Progenitor cell of endocrine pancreas (in vitro differentiated cells): ENCODE data around the gene FRMD4A. TPM values are rescaled to one million over a fixed set of nuclear protein-coding genes. Genes with fewer than 3 reads are reported as not detected.

Experiments used
- DNase-seq: peaks from one replicate; pipeline ENCODE4 v3.0.0; 2021; ENCODE audit warnings: low spot score; ENCODE audit not compliant: unreplicated experiment
- H3K27ac Mint-ChIP-seq: 2 replicates; pipeline ENCODE4 v1.8.0; 2021; ENCODE audit warnings: mild to moderate bottlenecking, moderate library complexity, mixed read lengths
- H3K27me3 Mint-ChIP-seq: 2 replicates; pipeline ENCODE4 v1.8.0; 2021; ENCODE audit warnings: mixed read lengths
- H3K36me3 Mint-ChIP-seq: 2 replicates; pipeline ENCODE4 v1.8.0; 2022; ENCODE audit warnings: mixed read lengths; ENCODE audit not compliant: insufficient read depth
- H3K4me1 Mint-ChIP-seq: 2 replicates; pipeline ENCODE4 v1.8.0; 2021; ENCODE audit warnings: low read depth, mixed read lengths
- H3K4me3 Mint-ChIP-seq: 2 replicates; pipeline ENCODE4 v1.8.0; 2021; ENCODE audit warnings: low read depth, mild to moderate bottlenecking, moderate library complexity, mixed read lengths
- H3K9me3 Mint-ChIP-seq: 2 replicates; pipeline ENCODE4 v1.8.0; 2021; ENCODE audit warnings: low read depth, mixed read lengths
- total RNA-seq: library from RNA; stranded (reverse); gene quantifications from 2 replicates; pipeline ENCODE4 v1.2.1, GENCODE V29; 2021
- TF ChIP-seq, protein P1 (sequence below): fragments of 200-600 bp; sonication (generic); IDR thresholded peaks from one replicate; pipeline ENCODE4 v1.5.0; 2021; ENCODE audit warnings: antibody characterized with exemption, mild to moderate bottlenecking; ENCODE audit not compliant: unreplicated experiment

Gene FRMD4A
- total RNA-seq, 1 donor from 2014 or later = 42.2 TPM

DNA sequence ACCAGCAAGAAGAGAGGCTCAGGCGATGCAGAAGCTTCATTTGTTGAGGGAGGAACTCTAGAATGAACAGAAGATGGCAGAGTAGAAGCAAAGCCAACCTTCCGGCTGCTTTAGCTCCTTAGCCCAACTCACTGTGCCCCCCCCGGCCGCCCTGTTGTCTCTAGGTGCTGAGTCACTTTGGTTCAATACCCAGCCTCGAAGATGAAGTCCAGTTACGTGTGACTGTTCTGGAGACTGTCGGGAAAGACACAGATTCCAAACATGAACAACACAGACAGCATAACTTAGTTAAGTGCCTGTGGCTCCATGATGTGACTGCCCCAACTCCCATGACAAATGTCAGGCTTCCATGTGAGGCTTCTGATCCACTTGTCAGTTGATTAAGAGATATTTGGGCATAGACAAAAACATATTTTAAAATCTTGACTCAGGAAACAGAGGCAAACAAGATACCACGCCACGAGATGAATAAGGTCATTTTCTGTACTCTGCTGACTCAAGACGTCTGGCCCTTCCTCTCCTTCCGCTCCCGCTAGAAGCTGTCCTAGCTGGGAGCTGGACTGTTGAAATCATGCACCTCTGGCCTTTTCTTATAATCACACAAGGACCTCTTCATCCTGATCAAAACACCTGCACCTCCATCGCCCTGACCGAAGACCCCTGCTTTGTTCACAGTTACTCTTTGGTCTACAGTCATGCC is 199.3 kb downstream of the FRMD4A start:
- Mint-ChIP-seq H3K27me3 (no peaks in the 10 kb centered on the region), H3K4me3 (no peak overlapping the region), H3K9me3 (peaks cover 10% of the 10 kb centered on the region), H3K4me1 (peaks cover 5% of the 10 kb centered on the region), H3K27ac (no peak overlapping the region), H3K36me3 (no peaks in the 10 kb centered on the region)
- TF ChIP-seq, protein P1, sequence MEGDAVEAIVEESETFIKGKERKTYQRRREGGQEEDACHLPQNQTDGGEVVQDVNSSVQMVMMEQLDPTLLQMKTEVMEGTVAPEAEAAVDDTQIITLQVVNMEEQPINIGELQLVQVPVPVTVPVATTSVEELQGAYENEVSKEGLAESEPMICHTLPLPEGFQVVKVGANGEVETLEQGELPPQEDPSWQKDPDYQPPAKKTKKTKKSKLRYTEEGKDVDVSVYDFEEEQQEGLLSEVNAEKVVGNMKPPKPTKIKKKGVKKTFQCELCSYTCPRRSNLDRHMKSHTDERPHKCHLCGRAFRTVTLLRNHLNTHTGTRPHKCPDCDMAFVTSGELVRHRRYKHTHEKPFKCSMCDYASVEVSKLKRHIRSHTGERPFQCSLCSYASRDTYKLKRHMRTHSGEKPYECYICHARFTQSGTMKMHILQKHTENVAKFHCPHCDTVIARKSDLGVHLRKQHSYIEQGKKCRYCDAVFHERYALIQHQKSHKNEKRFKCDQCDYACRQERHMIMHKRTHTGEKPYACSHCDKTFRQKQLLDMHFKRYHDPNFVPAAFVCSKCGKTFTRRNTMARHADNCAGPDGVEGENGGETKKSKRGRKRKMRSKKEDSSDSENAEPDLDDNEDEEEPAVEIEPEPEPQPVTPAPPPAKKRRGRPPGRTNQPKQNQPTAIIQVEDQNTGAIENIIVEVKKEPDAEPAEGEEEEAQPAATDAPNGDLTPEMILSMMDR = no peak
- no peak for DNase-seq

DNA sequence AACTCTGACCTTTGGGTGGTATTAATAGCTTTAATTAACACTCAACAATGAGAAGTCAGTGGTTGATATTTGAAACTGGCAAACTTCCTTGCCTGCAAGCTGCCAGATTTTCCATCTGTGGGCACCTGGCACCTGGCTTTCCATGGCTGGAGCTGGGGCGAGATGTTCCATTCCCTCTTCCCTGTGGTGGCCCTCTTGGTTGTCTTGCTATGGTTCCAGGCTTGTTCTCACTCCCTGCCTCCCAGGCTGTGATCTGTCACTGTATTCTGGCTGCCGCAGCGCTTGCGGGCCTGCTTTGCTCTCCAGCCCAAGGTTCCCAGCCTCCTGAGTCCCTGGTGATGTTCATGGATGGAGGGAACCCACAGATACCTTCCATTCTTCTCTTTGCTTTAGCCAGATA is 201.0 kb downstream of the FRMD4A start:
- H3K27ac Mint-ChIP-seq = no peak overlapping the region
- TF ChIP-seq, protein P1 = no peak
- H3K4me3 Mint-ChIP-seq = no peak overlapping the region
- H3K27me3 Mint-ChIP-seq = no peaks in the 10 kb centered on the region
- no peaks in the 10 kb centered on the region for H3K36me3 Mint-ChIP-seq
- DNase-seq = no peak
- peaks cover 6% of the 10 kb centered on the region for H3K4me1 Mint-ChIP-seq
- peaks cover 11% of the 10 kb centered on the region for H3K9me3 Mint-ChIP-seq

DNA sequence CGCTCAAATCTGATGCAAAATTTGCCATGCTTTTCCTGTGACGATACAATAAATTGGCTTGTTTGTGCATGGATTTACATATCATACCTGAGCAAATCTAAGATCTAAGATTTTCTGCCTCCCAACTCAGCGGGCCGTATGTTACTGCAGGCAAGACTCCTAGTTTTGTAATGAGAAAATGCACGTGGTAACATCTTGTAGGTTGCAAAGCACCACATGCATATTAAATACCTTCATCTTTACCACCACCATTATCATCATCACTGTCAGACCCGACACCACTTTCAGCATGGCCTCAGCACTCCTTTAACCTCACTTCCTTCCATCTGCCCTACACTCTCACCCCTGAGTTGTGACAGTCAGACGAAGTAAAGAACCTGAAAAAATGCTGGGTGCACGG is 202.2 kb downstream of the FRMD4A start:
- TF ChIP-seq, protein P1 = no peak
- no peak overlapping the region for H3K27ac Mint-ChIP-seq
- H3K4me3 Mint-ChIP-seq = no peak overlapping the region
- DNase-seq = no peak
- H3K27me3 Mint-ChIP-seq = no peaks in the 10 kb centered on the region
- peaks cover 7% of the 10 kb centered on the region for H3K9me3 Mint-ChIP-seq
- peaks cover 6% of the 10 kb centered on the region for H3K4me1 Mint-ChIP-seq
- no peaks in the 10 kb centered on the region for H3K36me3 Mint-ChIP-seq

DNA sequence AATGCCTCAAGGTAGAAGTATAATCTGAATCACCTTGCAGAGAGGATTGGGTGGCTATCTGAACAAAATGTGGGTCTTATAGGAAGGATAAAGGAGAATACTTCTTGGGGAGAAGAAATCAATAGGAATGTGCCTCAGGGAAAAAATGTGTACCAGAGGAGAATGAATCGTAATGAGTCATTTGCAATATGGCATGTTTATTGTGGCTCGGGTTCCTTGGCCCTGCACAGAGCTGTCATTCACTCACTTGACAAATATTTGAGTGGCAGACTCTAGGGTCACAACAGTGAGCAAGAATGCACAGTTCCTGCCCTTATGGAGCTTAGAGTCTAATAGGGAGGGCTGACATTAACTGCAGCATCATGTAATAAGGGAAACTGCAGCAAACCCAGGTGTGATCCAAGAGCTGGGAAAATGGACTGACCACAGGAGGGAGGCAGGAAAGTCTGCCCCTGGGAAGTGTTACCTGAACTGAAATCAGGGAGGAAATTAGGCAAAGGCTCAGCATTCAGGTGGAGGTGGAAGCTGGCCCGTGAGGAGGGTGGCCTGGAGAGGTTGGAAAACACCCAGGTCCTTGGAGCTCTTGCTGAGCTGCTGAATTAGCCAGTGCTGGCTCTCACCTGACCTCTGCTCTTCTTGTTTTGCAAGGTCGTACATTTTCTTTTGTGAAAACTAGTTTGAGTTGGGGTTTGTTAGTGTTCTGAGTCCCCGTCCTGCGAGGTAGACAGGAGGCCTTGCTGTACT is 203.9 kb downstream of the FRMD4A start:
- Mint-ChIP-seq H3K9me3 (peaks cover 7% of the 10 kb centered on the region), H3K36me3 (no peaks in the 10 kb centered on the region), H3K4me3 (no peak overlapping the region), H3K27ac (peak overlapping the region; percentile 54), H3K27me3 (no peaks in the 10 kb centered on the region), H3K4me1 (peaks cover 6% of the 10 kb centered on the region)
- TF ChIP-seq, protein P1 = no peak
- DNase-seq = no peak

DNA sequence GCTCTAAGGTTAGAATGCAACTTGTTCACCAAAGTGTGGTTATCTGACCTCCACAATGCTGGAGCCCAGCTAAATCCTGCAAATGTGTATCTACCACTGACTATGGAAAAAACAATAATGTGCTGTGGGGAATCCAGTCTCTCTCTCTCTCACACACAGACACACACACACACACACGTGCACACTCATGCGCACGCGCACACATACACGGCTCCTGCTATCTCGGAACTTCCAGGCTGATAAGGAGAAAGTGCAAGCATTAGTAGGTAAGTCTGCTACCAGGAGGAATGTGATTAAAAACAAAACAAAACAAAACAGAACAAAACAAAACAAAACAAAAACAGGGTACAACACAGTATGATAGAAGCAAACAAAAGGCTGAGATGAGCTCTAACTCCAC is 205.2 kb downstream of the FRMD4A start:
- Mint-ChIP-seq H3K4me1 (peaks cover 6% of the 10 kb centered on the region), H3K27me3 (no peaks in the 10 kb centered on the region), H3K36me3 (no peaks in the 10 kb centered on the region), H3K4me3 (no peak overlapping the region), H3K27ac (no peak overlapping the region), H3K9me3 (peaks cover 7% of the 10 kb centered on the region)
- DNase-seq = no peak
- TF ChIP-seq, protein P1 = no peak
